ENCODE measurements around the gene POP4.

GRCh38 chr19:29625186-29625651 lies 19.1 kb downstream of the POP4 start:
- TF ChIP-seq TFE3 (CRISPR knock-in tag; IDR thresholded peaks at IDR 0.05): no peak
- no peak for TF ChIP-seq YY1 (IDR thresholded peaks at IDR 0.05; ENCODE audit: borderline replicate concordance in 1 of 3, control insufficient read depth in 1 of 3, extremely low read depth in 1 of 3, insufficient read depth in 3 of 3, insufficient read length in 1 of 3, insufficient replicate concordance in 2 of 3, low read depth in 1 of 3, low read length in 2 of 3)
- no peak for TF ChIP-seq PML (IDR thresholded peaks at IDR 0.05; ENCODE audit: low read length)
- no peak for TF ChIP-seq LARP7 (IDR thresholded peaks at IDR 0.05)

Data from K562 (cell line).